ENCODE measurements around the gene LAMP1.
"Not testable (repeated sequence)": the region's sequence is repeated elsewhere in the genome, so short reads cannot be mapped to it uniquely, and the experiment has no call there.

Gene LAMP1

DNA sequence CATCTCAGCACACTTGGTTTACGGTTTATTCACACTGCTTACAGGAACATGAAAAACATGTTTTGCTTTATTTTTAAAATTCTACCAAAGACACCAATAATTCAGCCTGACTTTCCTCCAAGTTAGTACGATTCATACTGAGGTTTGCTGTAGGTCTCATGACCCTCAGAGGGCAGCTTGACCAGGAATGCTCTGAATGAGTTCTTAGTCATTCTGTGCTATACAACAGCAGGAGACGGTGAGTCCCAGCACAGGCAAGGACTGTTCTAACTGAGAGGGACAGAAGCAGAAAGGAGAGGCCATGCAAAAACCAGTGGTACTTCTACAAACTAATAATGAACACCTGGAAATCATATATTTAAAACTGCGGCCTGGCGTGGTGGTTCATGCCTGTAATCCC lies 60.5 kb downstream of the LAMP1 start:
- DNase-seq: no peak

DNA sequence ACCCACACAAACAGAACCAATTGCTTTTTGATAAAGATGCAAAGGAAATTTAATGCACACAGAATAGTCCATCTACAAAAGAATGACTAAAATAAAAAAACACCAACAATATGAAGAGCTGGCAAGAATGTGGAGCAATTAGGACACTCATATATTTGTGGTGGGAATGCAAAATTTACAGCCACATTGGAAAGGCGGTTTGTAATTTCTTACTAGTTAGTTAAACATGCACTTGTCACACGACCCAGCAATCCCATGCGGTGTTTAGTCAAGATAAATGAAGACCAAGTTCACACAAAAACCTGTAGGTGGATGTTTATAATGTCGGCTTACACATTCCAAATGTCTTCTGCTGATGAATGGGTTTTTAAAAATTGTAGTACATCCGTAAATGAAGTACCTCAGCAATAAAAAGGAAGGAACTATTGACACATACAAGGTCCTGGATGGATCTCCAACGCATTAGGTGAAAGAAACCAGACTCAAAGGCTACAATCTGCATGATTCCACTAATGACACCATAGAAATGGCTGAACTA lies 61.7 kb downstream of the LAMP1 start:
- no peak for DNase-seq

DNA sequence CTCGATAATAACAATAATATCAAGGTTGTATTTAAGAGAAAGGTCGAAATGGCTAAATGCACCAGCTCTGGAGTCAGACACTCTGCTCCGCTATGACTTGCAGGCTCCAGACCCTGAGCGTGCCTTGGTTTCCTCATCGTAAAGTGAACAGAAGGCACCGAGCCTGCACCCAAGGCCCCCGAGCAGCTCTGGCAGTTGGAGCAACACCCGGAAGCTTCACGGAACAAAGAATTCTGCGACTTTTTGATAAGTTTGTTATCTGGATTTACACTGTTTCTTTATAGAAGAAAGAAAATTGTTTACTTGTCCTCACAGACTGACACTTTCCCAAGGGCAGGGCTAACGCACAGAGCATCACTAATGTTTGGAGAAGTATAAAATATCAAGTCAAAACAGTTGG lies 62.5 kb downstream of the LAMP1 start:
- DNase-seq: no peak

GRCh38 chr13:113360446-113360845 lies 63.4 kb downstream of the LAMP1 start:
- DNase-seq: no peak

- DNase-seq: no peak
Observed at GRCh38 chr13:113361406-113361805, 64.4 kb downstream of the LAMP1 start.

GRCh38 chr13:113364311-113364889 lies 67.4 kb downstream of the LAMP1 start:
- DNase-seq: no peak

- DNase-seq: no peak
Observed at GRCh38 chr13:113364901-113365582, 68.0 kb downstream of the LAMP1 start.

GRCh38 chr13:113365583-113365970 lies 68.5 kb downstream of the LAMP1 start:
- DNase-seq: no peak

DNA sequence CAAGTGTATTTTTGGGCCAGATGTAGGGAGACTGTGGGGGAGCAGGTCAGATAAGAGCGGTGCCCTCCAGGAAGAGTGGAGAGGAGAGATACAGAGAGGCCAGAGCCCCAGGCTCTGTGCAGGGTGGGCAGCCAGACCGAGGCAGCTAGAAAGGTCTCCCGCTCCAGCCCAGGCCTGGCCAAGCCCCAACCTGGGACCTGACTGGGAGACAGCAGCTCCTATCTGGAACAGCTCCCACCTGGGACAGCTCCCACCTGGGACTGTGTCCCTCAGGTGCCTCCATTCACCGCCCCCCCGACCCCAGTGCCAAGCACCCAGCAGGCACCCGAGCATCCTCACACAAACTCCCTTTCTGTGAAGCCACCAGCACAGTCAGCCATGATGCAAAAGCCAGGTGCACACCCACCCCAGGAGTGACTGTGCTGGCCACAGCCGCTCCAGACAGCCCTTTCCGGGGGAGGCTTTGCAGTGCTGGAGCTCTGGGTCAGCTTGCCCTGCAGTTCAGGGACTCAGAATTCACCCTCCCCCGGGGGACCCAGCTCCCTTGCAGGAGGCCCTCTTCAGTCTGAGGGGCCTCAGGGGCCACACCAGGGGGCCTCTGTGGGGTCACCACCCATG lies 69.0 kb downstream of the LAMP1 start:
- no peak for DNase-seq

DNA sequence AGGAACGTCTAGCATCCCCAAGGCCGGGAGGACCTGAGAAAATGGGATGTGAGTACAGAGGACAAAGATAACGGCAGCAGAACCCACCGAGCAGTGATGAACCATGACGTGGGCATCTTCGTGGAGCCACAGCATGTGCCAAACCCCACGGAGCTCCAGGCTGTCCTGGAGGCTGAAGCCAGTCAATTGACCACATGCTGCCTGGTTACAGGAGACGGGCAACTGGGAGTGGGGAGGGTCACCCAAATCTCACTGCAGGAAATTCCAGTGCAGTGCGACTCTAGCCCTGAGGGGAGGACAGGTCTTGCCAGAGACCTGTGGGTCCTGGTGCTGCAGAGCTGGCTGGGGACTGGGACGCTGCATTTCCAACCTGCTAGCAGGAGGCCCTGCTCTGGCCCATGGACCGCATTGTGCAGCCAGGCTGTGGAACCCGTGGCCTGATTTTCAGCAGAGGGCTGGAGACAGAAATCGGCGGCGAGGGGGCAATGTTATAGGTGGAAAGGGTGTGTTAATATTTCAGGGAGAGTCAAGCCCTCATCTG lies 70.1 kb downstream of the LAMP1 start:
- no peak for DNase-seq

DNA sequence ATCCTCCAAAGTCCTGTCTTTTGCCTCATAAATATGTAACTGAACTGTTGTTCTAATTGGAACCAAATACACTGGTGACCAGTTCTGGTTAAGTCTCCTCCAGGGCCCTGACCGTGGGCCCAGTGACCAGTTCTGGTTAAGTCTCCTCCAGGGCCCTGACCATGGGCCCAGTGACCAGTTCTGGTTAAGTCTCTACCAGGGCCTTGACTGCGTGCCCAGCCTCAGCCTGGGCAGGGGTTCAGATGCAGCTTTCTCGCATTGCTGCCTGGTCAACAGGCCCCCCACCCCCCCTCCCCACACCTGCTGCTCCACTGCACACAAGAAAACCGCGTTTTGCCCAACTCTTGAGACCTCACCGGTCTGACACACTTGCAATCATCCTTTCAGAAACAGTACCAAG lies 70.7 kb downstream of the LAMP1 start:
- no peak for DNase-seq

GRCh38 chr13:113368353-113368752 lies 71.3 kb downstream of the LAMP1 start:
- not testable (repeated sequence) for DNase-seq

DNA sequence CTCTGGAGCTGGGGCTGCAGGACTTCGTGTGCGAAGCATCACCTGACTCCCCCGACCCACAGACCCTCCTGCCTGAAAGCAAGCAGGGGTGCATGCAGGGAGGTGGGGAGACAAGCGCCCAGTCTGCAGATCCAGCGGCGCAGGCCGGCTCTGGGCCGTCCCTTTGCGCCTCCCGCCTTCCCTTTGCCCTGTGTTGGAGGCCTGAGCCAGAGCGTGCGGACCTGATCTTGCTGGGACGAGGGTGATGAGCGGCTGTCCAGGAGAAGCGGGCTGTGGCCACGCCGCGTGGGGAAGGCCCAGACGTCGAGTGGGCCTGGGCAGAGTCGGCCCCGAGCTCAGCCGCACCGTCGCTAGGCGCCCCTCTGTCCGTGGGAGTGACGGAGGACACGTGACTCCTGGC lies 72.2 kb downstream of the LAMP1 start:
- no peak for DNase-seq

DNA sequence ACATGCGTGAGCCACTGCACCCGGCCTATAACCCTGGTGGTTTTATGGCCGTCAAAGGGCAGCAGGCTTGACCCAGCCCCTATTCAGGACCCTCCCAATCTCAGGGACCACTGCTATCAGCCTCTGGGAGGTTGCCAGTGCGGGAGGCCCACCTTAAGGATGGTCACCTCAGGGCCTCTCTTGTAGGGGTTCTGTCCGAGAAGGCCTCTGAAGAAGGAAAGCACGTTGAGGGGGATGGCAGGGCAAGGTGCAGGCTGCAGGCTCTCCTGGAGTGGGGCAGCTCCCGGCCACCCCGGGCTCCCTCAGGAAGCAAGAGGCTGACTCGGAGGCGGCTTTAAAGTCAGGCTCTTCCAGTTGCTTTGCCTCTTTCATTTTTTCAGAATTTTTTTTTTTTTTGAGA lies 72.8 kb downstream of the LAMP1 start:
- no peak for DNase-seq

DNA sequence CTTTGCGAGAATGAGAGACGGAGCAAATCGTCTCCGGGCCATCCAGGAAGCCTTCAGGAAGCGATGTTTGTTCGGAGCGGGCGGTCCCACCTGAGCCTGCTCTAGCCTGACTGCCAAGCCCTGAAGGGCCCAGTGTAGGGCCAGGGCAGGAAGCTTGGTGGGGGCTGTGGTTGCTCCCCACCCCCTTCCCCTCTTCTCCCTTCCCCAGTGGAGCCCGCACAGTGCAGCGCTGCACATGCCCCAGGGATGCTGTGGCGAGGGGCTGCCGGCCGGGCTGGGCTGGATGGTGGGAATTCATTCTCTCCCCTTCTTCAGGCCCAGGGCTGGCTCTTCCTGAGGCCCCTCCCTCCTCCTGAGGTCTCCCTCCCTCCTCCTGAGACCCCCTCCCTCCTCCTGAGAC lies 74.0 kb downstream of the LAMP1 start:
- DNase-seq: no peak

DNA sequence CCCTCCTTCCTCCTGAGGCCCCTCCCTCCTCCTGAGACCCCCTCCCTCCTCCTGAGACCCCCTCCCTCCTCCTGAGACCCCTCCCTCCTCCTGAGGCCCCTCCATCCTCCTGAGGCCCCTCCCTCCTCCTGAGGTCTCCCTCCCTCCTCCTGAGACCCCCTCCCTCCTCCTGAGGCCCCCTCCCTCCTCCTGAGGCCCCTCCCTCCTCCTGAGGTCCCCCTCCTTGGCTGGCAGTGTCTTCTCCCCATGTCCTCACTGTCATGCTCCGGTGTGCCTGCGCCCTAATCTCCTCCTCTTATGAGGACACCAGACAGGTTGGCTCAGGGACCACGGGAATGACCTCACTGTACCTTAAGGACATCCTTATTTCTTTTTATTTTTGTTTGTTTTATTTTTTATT lies 74.7 kb downstream of the LAMP1 start:
- DNase-seq: not testable (repeated sequence)

All from NCI-H526 (cell line).